Activated naive CD4-positive, alpha-beta T cell treated with anti-CD3 and anti-CD28 coated beads for 36 hours (primary cell): ENCODE data around the gene CORIN. TPM values are rescaled to one million over a fixed set of nuclear protein-coding genes. Genes with fewer than 3 reads are reported as not detected.
"Not testable (repeated sequence)": the region's sequence is repeated elsewhere in the genome, so short reads cannot be mapped to it uniquely, and the experiment has no call there.

Experiments
- CTCF ChIA-PET: fragments of 350-600 bp; sonication (Branson Sonifier 250); formaldehyde crosslinking; loops from one replicate; lab custom pipeline; 2021; ENCODE audit warnings: antibody characterized with exemption; lab: Charles Lee
- DNase-seq: peaks from one replicate; pipeline ENCODE4 v3.0.0-alpha.2; 2020
- H3K27ac Mint-ChIP-seq: one replicate; pipeline ENCODE4 v1.8.0; 2021; ENCODE audit warnings: mild to moderate bottlenecking, mixed read lengths
- H3K27me3 Mint-ChIP-seq: one replicate; pipeline ENCODE4 v1.8.0; 2021; ENCODE audit warnings: low read depth, mixed read lengths
- H3K36me3 Mint-ChIP-seq: one replicate; pipeline ENCODE4 v1.8.0; 2021; ENCODE audit warnings: low read depth, mixed read lengths
- H3K4me1 Mint-ChIP-seq: one replicate; pipeline ENCODE4 v1.8.0; 2021; ENCODE audit warnings: low read depth, mixed read lengths
- H3K4me3 Mint-ChIP-seq: one replicate; pipeline ENCODE4 v1.8.0; 2021; ENCODE audit warnings: mild to moderate bottlenecking, moderate library complexity, mixed read lengths
- H3K9me3 Mint-ChIP-seq: one replicate; pipeline ENCODE4 v1.8.0; 2021; ENCODE audit warnings: mixed read lengths
- intact Hi-C: fragments of 100-400 bp; cut with micrococcal nuclease; formaldehyde crosslinking; loops from one replicate; pipeline ENCODE4 v1.15.1; 2023
- total RNA-seq, 2 experiments: library from RNA; stranded (reverse); gene quantifications; one replicate each; pipeline ENCODE4 v1.2.3, GENCODE V29; 2021

Gene CORIN
- total RNA-seq, 2 experiments from 2014 or later: 0.07 TPM; not detected in 1

- intact Hi-C loops: no loop called here
- Mint-ChIP-seq H3K27me3 (peaks cover 27% of the 10 kb centered on the region), H3K36me3 (no peaks in the 10 kb centered on the region), H3K4me3 (no peak overlapping the region), H3K4me1 (no peaks in the 10 kb centered on the region), H3K27ac (no peak overlapping the region), H3K9me3 (no peaks in the 10 kb centered on the region)
- DNase-seq: no peak
- CTCF ChIA-PET: interaction anchor here (0.7 to 4.2 kb wide), 4 partner anchors 7 to 263 kb away, joined by 3 to 19 read pairs (median 5); no protein-coding TSS in a partner anchor
Observed at GRCh38 chr4:47713129-47713834, 124.6 kb downstream of the CORIN start.

- CTCF ChIA-PET: interaction anchor here (0.9 to 1.8 kb wide), 2 partner anchors 10 to 24 kb away, joined by 4 to 6 read pairs; no protein-coding TSS in a partner anchor
- intact Hi-C loops: no loop called here
- H3K36me3 Mint-ChIP-seq: no peaks in the 10 kb centered on the region
Observed at GRCh38 chr4:47711646-47712045, 126.2 kb downstream of the CORIN start.

GRCh38 chr4:47711183-47711582, 126.7 kb downstream of the CORIN start:
- CTCF ChIA-PET: interaction anchor here (0.9 to 1.8 kb wide), 2 partner anchors 10 to 23 kb away, joined by 4 to 6 read pairs; no protein-coding TSS in a partner anchor
- Mint-ChIP-seq H3K4me1 (no peaks in the 10 kb centered on the region), H3K27ac (no peak overlapping the region), H3K4me3 (no peak overlapping the region), H3K27me3 (peaks cover 30% of the 10 kb centered on the region), H3K9me3 (no peaks in the 10 kb centered on the region), H3K36me3 (no peaks in the 10 kb centered on the region)
- no peak for DNase-seq
- intact Hi-C loops: no loop called here

More at GRCh38 chr4:47711646-47712045, 126.2 kb downstream of the CORIN start:
- DNase-seq: no peak
- Mint-ChIP-seq H3K27ac (no peak overlapping the region), H3K4me1 (no peaks in the 10 kb centered on the region), H3K4me3 (no peak overlapping the region), H3K9me3 (no peaks in the 10 kb centered on the region), H3K27me3 (peaks cover 27% of the 10 kb centered on the region)

- CTCF ChIA-PET: interaction anchor here (1.0 to 3.4 kb wide), 6 partner anchors 9 to 220 kb away, joined by 3 to 19 read pairs (median 8); no protein-coding TSS in a partner anchor
- not testable (repeated sequence) for H3K27ac Mint-ChIP-seq
- intact Hi-C loops: loop anchor here (5.0 kb wide), 1 partner anchor 436 kb away; no protein-coding TSS in a partner anchor
Observed at GRCh38 chr4:47706352-47706751, 131.5 kb downstream of the CORIN start.

GRCh38 chr4:47705326-47705981, 132.4 kb downstream of the CORIN start:
- H3K4me1 Mint-ChIP-seq: no peaks in the 10 kb centered on the region
- intact Hi-C loops: loop anchor here (1.0 to 5.0 kb wide), 4 partner anchors 131 to 437 kb away; no protein-coding TSS in a partner anchor
- H3K27ac Mint-ChIP-seq: no peak overlapping the region
- H3K4me3 Mint-ChIP-seq: no peak overlapping the region
- no peak for DNase-seq
- CTCF ChIA-PET: interaction anchor here (0.7 to 3.4 kb wide), 9 partner anchors 10 to 382 kb away, joined by 3 to 19 read pairs (median 5); no protein-coding TSS in a partner anchor
- H3K36me3 Mint-ChIP-seq: no peaks in the 10 kb centered on the region
- H3K9me3 Mint-ChIP-seq: no peaks in the 10 kb centered on the region
- H3K27me3 Mint-ChIP-seq: peaks cover 20% of the 10 kb centered on the region

More at GRCh38 chr4:47706352-47706751, 131.5 kb downstream of the CORIN start:
- not testable (repeated sequence) for H3K9me3 Mint-ChIP-seq, H3K36me3 Mint-ChIP-seq, H3K4me3 Mint-ChIP-seq, DNase-seq, H3K4me1 Mint-ChIP-seq
- H3K27me3 Mint-ChIP-seq: peaks cover 29% of the 10 kb centered on the region

- CTCF ChIA-PET: interaction anchor here (0.7 to 3.4 kb wide), 8 partner anchors 11 to 383 kb away, joined by 3 to 19 read pairs (median 6); no protein-coding TSS in a partner anchor
- Mint-ChIP-seq H3K27me3 (peaks cover 15% of the 10 kb centered on the region), H3K4me1 (no peaks in the 10 kb centered on the region), H3K27ac (no peak overlapping the region), H3K36me3 (no peaks in the 10 kb centered on the region), H3K9me3 (no peaks in the 10 kb centered on the region), H3K4me3 (no peak overlapping the region)
- peak; percentile 37 for DNase-seq
- intact Hi-C loops: loop anchor here (1.0 to 5.0 kb wide), 5 partner anchors 131 to 437 kb away; no protein-coding TSS in a partner anchor
Observed at GRCh38 chr4:47704693-47705325, 133.1 kb downstream of the CORIN start.

GRCh38 chr4:47703956-47704355, 133.9 kb downstream of the CORIN start:
- Mint-ChIP-seq H3K9me3 (no peaks in the 10 kb centered on the region), H3K27me3 (peaks cover 15% of the 10 kb centered on the region), H3K4me3 (no peak overlapping the region), H3K4me1 (no peaks in the 10 kb centered on the region), H3K36me3 (no peaks in the 10 kb centered on the region), H3K27ac (no peak overlapping the region)
- intact Hi-C loops: loop anchor here (1.0 kb wide), 1 partner anchor 135 kb away; no protein-coding TSS in a partner anchor
- no peak for DNase-seq
- CTCF ChIA-PET: no interaction called here

- intact Hi-C loops: no loop called here
- DNase-seq: no peak
- peaks cover 10% of the 10 kb centered on the region for H3K27me3 Mint-ChIP-seq
- H3K36me3 Mint-ChIP-seq: no peaks in the 10 kb centered on the region
- no peak overlapping the region for H3K4me3 Mint-ChIP-seq
- no peak overlapping the region for H3K27ac Mint-ChIP-seq
- CTCF ChIA-PET: no interaction called here
- H3K4me1 Mint-ChIP-seq: no peaks in the 10 kb centered on the region
- no peaks in the 10 kb centered on the region for H3K9me3 Mint-ChIP-seq
Observed at GRCh38 chr4:47703008-47703407, 134.9 kb downstream of the CORIN start.

- no peak overlapping the region for H3K4me3 Mint-ChIP-seq
- CTCF ChIA-PET: interaction anchor here (0.5 to 2.2 kb wide), 4 partner anchors 10 to 233 kb away, joined by 4 to 12 read pairs (median 4); partner anchors contain the start of gene CORIN
- intact Hi-C loops: no loop called here
- no peaks in the 10 kb centered on the region for H3K4me1 Mint-ChIP-seq
- H3K36me3 Mint-ChIP-seq: no peaks in the 10 kb centered on the region
- H3K27me3 Mint-ChIP-seq: peaks cover 8% of the 10 kb centered on the region
- DNase-seq: no peak
- H3K9me3 Mint-ChIP-seq: no peaks in the 10 kb centered on the region
- no peak overlapping the region for H3K27ac Mint-ChIP-seq
Observed at GRCh38 chr4:47701286-47701685, 136.6 kb downstream of the CORIN start.

GRCh38 chr4:47698837-47699236, 139.0 kb downstream of the CORIN start:
- Mint-ChIP-seq H3K36me3 (no peaks in the 10 kb centered on the region), H3K4me3 (no peak overlapping the region), H3K27me3 (peaks cover 7% of the 10 kb centered on the region), H3K27ac (no peak overlapping the region), H3K9me3 (no peaks in the 10 kb centered on the region), H3K4me1 (no peaks in the 10 kb centered on the region)
- no peak for DNase-seq
- CTCF ChIA-PET: interaction anchor here (0.8 kb wide), 1 partner anchor 12 kb away, joined by 5 read pairs; no protein-coding TSS in a partner anchor
- intact Hi-C loops: no loop called here

- Mint-ChIP-seq H3K9me3 (no peaks in the 10 kb centered on the region), H3K27me3 (peaks cover 3% of the 10 kb centered on the region), H3K4me1 (no peaks in the 10 kb centered on the region), H3K4me3 (no peak overlapping the region), H3K27ac (no peak overlapping the region), H3K36me3 (no peaks in the 10 kb centered on the region)
- CTCF ChIA-PET: interaction anchor here (1.0 kb wide), 1 partner anchor 237 kb away, joined by 3 read pairs; no protein-coding TSS in a partner anchor
- intact Hi-C loops: no loop called here
- no peak for DNase-seq
Observed at GRCh38 chr4:47696823-47697222, 141.0 kb downstream of the CORIN start.
